Adrenal gland (tissue), 12 donors: ENCODE measurements around the gene CDADC1. TPM values are rescaled to one million over a fixed set of nuclear protein-coding genes. Genes with fewer than 3 reads are reported as not detected.
A peak's percentile ranks its signal among the peaks of the same experiment; 100 is the strongest.

Source experiments
- DNase-seq, 7 donors: peaks; one replicate each; pipeline ENCODE4 v3.0.0-alpha.2; 2019 to 2020
- H3K27ac ChIP-seq, 5 donors: fragments of 200-600 bp; sonication (generic) in 4 of 5; 1 replicate in 3 of 5; 2 replicates in 2 of 5; pipeline versions ENCODE4 v1.5.1 to v1.8.0; 2016 to 2020; ENCODE audit warnings: mild to moderate bottlenecking in 1 of 5
- H3K27me3 ChIP-seq: fragments of 200-600 bp; 2 replicates; pipeline ENCODE4 v1.8.0; 2021
- H3K36me3 ChIP-seq, 2 donors: fragments of 200-600 bp; replicated peaks in 1 of 2; 1 replicate in 1 of 2; 2 replicates in 1 of 2; pipeline versions ENCODE4 v1.5.1 to v1.8.0; 2018 to 2022
- H3K4me1 ChIP-seq, 2 donors: fragments of 200-600 bp; replicated peaks in 1 of 2; 1 replicate in 1 of 2; 2 replicates in 1 of 2; pipeline versions ENCODE4 v1.5.1 to v1.8.0; 2018 to 2021
- H3K4me3 ChIP-seq, 4 donors: fragments of 200-600 bp; sonication (generic) in 3 of 4; one replicate each; pipeline ENCODE4 v1.5.1; 2016 to 2018
- H3K9me3 ChIP-seq, 3 donors: fragments of 200-600 bp; sonication (generic) in 1 of 3; replicated peaks in 1 of 3; 1 replicate in 2 of 3; 2 replicates in 1 of 3; pipeline versions ENCODE4 v1.5.1 to v1.8.0; 2016 to 2021
- CTCF ChIP-seq, 6 experiments: fragments of 450-650 bp in 4 of 6; fragments of 200-600 bp in 2 of 6; sonication (generic) in 1 of 6; IDR thresholded peaks; 1 replicate in 5 of 6; 2 replicates in 1 of 6; pipeline versions ENCODE4 v1.5.1 to v1.8.0; 2016 to 2021; ENCODE audit warnings: antibody characterized with exemption in 6 of 6, mild to moderate bottlenecking in 2 of 6, moderate library complexity in 1 of 6
- POLR2A ChIP-seq, 2 donors: fragments of 450-650 bp; IDR thresholded peaks; one replicate each; pipeline ENCODE4 v1.6.1; 2017; ENCODE audit warnings: antibody characterized with exemption in 2 of 2, mild to moderate bottlenecking in 2 of 2, moderate library complexity in 1 of 2
- WGBS, 4 donors: extraction: QIAGEN DNeasy Blood & Tissue Kit in 2 of 4; methylation state at CpG; one replicate each; pipeline versions ENCODE4 v1.1.5 to v1.1.7; 2013 to 2017; 5-methylcytosine and 5-hydroxymethylcytosine counted together
- intact Hi-C, 2 donors: fragments of 100-400 bp; cut with DNase I; formaldehyde crosslinking; loops; one replicate each; pipeline versions ENCODE4 v1.14.1 to v1.15.0; 2022 to 2023
- polyA plus RNA-seq, 3 donors: library from polyadenylated mRNA; stranded (reverse); fragments of 200-250 nt in 2 of 3; fragments of 350-450 nt in 1 of 3; fragmentation: Illumina TruSeq in 1 of 3; extraction: RNeasy Lipid Tissue Mini Kit (QIAGEN cat#74804) in 1 of 3; gene quantifications; one replicate each; pipeline ENCODE4 v1.2.3, GENCODE V29; 2013 to 2014
- total RNA-seq, 9 donors: library from RNA; depleted of rRNA in 4 of 9; stranded (reverse); fragments of >200 nt in 4 of 9; fragments of 120-200 nt in 1 of 9; fragmentation: NEBNext Ultra II Directional in 1 of 9; extraction: Animal tissue kit (Norgen Biotek cat#: 25700) in 1 of 9; gene quantifications; one replicate each; pipeline versions ENCODE4 v1.1.0 to v1.2.4, GENCODE V29; 2013 to 2023
- donor health status: healthy with polysubstance abuse.
- donor health status: Bipolar disorder and iron deficiency.
- donor health status: DM: yes; HTN: yes; CAD: no.
- donor health status: DM: no; HTN: no; CAD: no.
- donor health status: DM: no; HTN: no; CAD: no.
- donor health status: DM: yes; HTN: yes; CAD: no.

Gene CDADC1
- total and polyA plus RNA-seq, 12 donors, result 4.4 to 25.4 (median 15.1) TPM

GRCh38 chr13:49304356-49304755 is 56.6 kb downstream of the CDADC1 start:
- H3K4me3 ChIP-seq, result no peak overlapping the region
- no peaks in the 10 kb centered on the region for H3K9me3 ChIP-seq
- intact Hi-C loops, result loop anchor here (5.0 kb wide), 3 partner anchors 128 to 303 kb away; no protein-coding TSS in a partner anchor
- H3K36me3 ChIP-seq, result no peaks in the 10 kb centered on the region
- DNase-seq, result no peak
- TF ChIP-seq POLR2A (IDR thresholded peaks at IDR 0.05) (no peak), CTCF (IDR thresholded peaks at IDR 0.05) (no peak)
- WGBS, 4 donors, result 92 to 99% (median 94%) methylated on average over 12 of the region's 12 CpGs
- no peaks in the 10 kb centered on the region for H3K27me3 ChIP-seq
- peaks cover 8 to 35% of the 10 kb centered on the region in 2 donors for H3K4me1 ChIP-seq
- H3K27ac ChIP-seq, result peak overlapping the region in 1 of 5 donors; percentile 48

- Histone ChIP-seq H3K4me1 (peaks cover 8 to 35% of the 10 kb centered on the region in 2 donors), H3K4me3 (no peak overlapping the region), H3K27ac (peak overlapping the region in 1 of 5 donors; percentile 48), H3K9me3 (no peaks in the 10 kb centered on the region), H3K27me3 (no peaks in the 10 kb centered on the region), H3K36me3 (peaks cover 0 to 4% of the 10 kb centered on the region in 2 donors)
- no peak for DNase-seq
- WGBS, 4 donors, result 92 to 93% (median 93%) methylated on average over 24 to 25 of the region's 25 CpGs
- TF ChIP-seq POLR2A (IDR thresholded peaks at IDR 0.05), result no peak
- no peak for TF ChIP-seq CTCF (IDR thresholded peaks at IDR 0.05)
- intact Hi-C loops, result loop anchor here (5.0 kb wide), 3 partner anchors 127 to 302 kb away; no protein-coding TSS in a partner anchor
Observed at GRCh38 chr13:49304763-49305700, 57.3 kb downstream of the CDADC1 start.

GRCh38 chr13:49305792-49306425 is 58.2 kb downstream of the CDADC1 start:
- DNase-seq, result no peak
- Histone ChIP-seq H3K27ac (no peak overlapping the region), H3K4me3 (no peak overlapping the region), H3K36me3 (peaks cover 0 to 10% of the 10 kb centered on the region in 2 donors), H3K4me1 (peaks cover 8 to 35% of the 10 kb centered on the region in 2 donors), H3K27me3 (no peaks in the 10 kb centered on the region), H3K9me3 (no peaks in the 10 kb centered on the region)
- intact Hi-C loops, result no loop called here
- WGBS, 4 donors, result 86 to 93% (median 89%) methylated on average over 13 to 15 of the region's 15 CpGs
- TF ChIP-seq CTCF (IDR thresholded peaks at IDR 0.05), result no peak

- 80 to 92% (median 89%) methylated on average over 6 of the region's 6 CpGs for WGBS, 4 donors
- no peaks in the 10 kb centered on the region for H3K27me3 ChIP-seq
- no peak for DNase-seq
- H3K4me3 ChIP-seq, result no peak overlapping the region
- H3K27ac ChIP-seq, result peak overlapping the region in 3 of 5 donors; percentile 58 to 76 (median 75)
- TF ChIP-seq POLR2A (IDR thresholded peaks at IDR 0.05), result no peak
- TF ChIP-seq CTCF (IDR thresholded peaks at IDR 0.05), result no peak
- peaks cover 8 to 30% of the 10 kb centered on the region in 2 donors for H3K4me1 ChIP-seq
- peaks cover 0 to 10% of the 10 kb centered on the region in 2 donors for H3K36me3 ChIP-seq
- intact Hi-C loops, result no loop called here
- H3K9me3 ChIP-seq, result no peaks in the 10 kb centered on the region
Observed at GRCh38 chr13:49307365-49307764, 59.6 kb downstream of the CDADC1 start.
